K562 (cell line): Measurements from ENCODE around the gene BCAS4. TPM values are rescaled to one million over a fixed set of nuclear protein-coding genes. Genes with fewer than 3 reads are reported as not detected.
A peak's percentile ranks its signal among the peaks of the same experiment; 100 is the strongest.

Experiments
- EWSR1 ChIP-seq: fragments of 450-650 bp; IDR thresholded peaks from 2 replicates; pipeline ENCODE4 v1.6.1; 2018; ENCODE audit warnings: borderline replicate concordance, mild to moderate bottlenecking, low read depth, moderate library complexity; ENCODE audit not compliant: partially characterized antibody
- GABPA ChIP-seq: fragments of 200-800 bp; sonication (Bioruptor generic); conservative IDR thresholded peaks from 2 replicates; pipeline ENCODE4 v1.6.1; 2016; ENCODE audit warnings: low read depth, missing genetic modification characterization, missing compliant biosample characterization
- MTA3 ChIP-seq: fragments of 450-650 bp; formaldehyde crosslinking; IDR thresholded peaks from 2 replicates; pipeline ENCODE4 v1.6.1; 2017; ENCODE audit warnings: mild to moderate bottlenecking, borderline replicate concordance
- MXI1 ChIP-seq: IDR thresholded peaks from 2 replicates; pipeline ENCODE4 v1.6.1; 2011; ENCODE audit warnings: low read depth, mild to moderate bottlenecking, improper control_type of control experiment, low read length
- RREB1 ChIP-seq: fragments of 250-450 bp; sonication (Bioruptor Pico); IDR thresholded peaks from 2 replicates; pipeline ENCODE4 v1.4.0; 2020
- SPI1 ChIP-seq: IDR thresholded peaks from 2 replicates; pipeline ENCODE4 v1.6.1; 2011; ENCODE audit warnings: low read depth, low read length, control low read depth, borderline replicate concordance
- TFE3 ChIP-seq: fragments of 450-650 bp; formaldehyde crosslinking; IDR thresholded peaks from 2 replicates; pipeline ENCODE4 v1.4.0; 2020; ENCODE audit warnings: mild to moderate bottlenecking, mixed read lengths
- ZBTB1 ChIP-seq: sonication (generic); formaldehyde crosslinking; IDR thresholded peaks from 2 replicates; pipeline ENCODE4 v1.8.1; 2023; ENCODE audit warnings: missing genetic modification reagents, low read depth, mild to moderate bottlenecking, borderline replicate concordance
- ZKSCAN3 ChIP-seq: fragments of 250-450 bp; sonication (Bioruptor Pico); IDR thresholded peaks from 2 replicates; pipeline ENCODE4 v1.4.0; 2020
- ZNF408 ChIP-seq: fragments of 250-450 bp; sonication (Bioruptor Pico); IDR thresholded peaks from 2 replicates; pipeline ENCODE4 v1.4.0; 2020; ENCODE audit warnings: low read depth, mild to moderate bottlenecking, moderate library complexity
- ZSCAN29 ChIP-seq: fragments of 450-650 bp; IDR thresholded peaks from 2 replicates; pipeline ENCODE4 v1.6.1; 2017
- polyA plus RNA-seq, 8 experiments: library from polyadenylated mRNA; depleted of rRNA in 4 of 8; stranded (reverse) in 5 of 8; unstranded in 3 of 8; fragments of >200 nt; fragmentation: Nextera tagmentation in 2 of 8; fragmentation: Illumina TruSeq in 1 of 8; extraction: Ambion mirVana in 2 of 8; extraction: Trizol in 1 of 8; gene quantifications; 2 replicates each; pipeline versions ENCODE4 v1.2.1 to v1.2.3, GENCODE V29; 2011 to 2014; ENCODE audit warnings: inconsistent platforms in 1 of 8, missing spikeins in 1 of 8
- total RNA-seq, 7 experiments: library from RNA; depleted of rRNA in 6 of 7; stranded (reverse); fragments of >200 nt in 6 of 7; fragmentation: Illumina TruSeq in 2 of 7; extraction: Trizol in 2 of 7; gene quantifications; 2 replicates each; pipeline versions ENCODE4 v1.2.1 to v1.2.3, GENCODE V29; 2011 to 2021; ENCODE audit warnings: low replicate concordance in 1 of 7

Gene BCAS4
- total and polyA plus RNA-seq, 9 of the 15 experiments (the other 6 are each of a cell fraction or from before 2014, with no cell fraction given): 0.15 to 2.3 (median 0.47) TPM

GRCh38 chr20:50790651-50791277 is 4.1 kb upstream of the BCAS4 start (continued):
- no peak for TF ChIP-seq TFE3 (CRISPR knock-in tag)
- TF ChIP-seq MTA3: peak; percentile 84; the same call in 1 of the 2 replicates
- TF ChIP-seq SPI1: no peak
- 0 out of 2 replicates have a peak, but pooled peaks have one; percentile 16 for TF ChIP-seq GABPA (tag)
- TF ChIP-seq MXI1: no peak
- peak; percentile 74 for TF ChIP-seq EWSR1
- TF ChIP-seq ZNF408 (CRISPR knock-in tag): no peak
- no peak for TF ChIP-seq ZSCAN29
- no peak for TF ChIP-seq ZKSCAN3 (CRISPR knock-in tag)
- no peak for TF ChIP-seq ZBTB1
- peak; percentile 94 for TF ChIP-seq RREB1
